NB4 (cell line): ENCODE results near the gene ERFE.

Experiments used
- DNase-seq: peaks from one replicate; pipeline ENCODE4 v3.0.0; 2010; ENCODE audit warnings: low read depth
- H3K4me3 ChIP-seq: one replicate; pipeline ENCODE4 v1.5.1; 2011; ENCODE audit warnings: mild to moderate bottlenecking, low read depth, low read length, moderate library complexity
- MYC ChIP-seq: IDR thresholded peaks from 2 replicates; pipeline ENCODE4 v1.6.1; 2011; ENCODE audit warnings: low read depth, low read length
- POLR2A ChIP-seq: IDR thresholded peaks from 2 replicates; pipeline ENCODE4 v1.6.1; 2011; ENCODE audit warnings: mild to moderate bottlenecking; ENCODE audit not compliant: insufficient read length; ENCODE audit errors: extremely low read depth
- TF ChIP-seq, protein P1 (sequence below): IDR thresholded peaks from 2 replicates; pipeline ENCODE4 v1.6.1; 2011; ENCODE audit warnings: low read depth, low read length
- TF ChIP-seq, protein P2 (sequence below): IDR thresholded peaks from one replicate; pipeline ENCODE4 v1.5.1; 2012; ENCODE audit warnings: low read depth, low read length

The ERFE gene

DNA sequence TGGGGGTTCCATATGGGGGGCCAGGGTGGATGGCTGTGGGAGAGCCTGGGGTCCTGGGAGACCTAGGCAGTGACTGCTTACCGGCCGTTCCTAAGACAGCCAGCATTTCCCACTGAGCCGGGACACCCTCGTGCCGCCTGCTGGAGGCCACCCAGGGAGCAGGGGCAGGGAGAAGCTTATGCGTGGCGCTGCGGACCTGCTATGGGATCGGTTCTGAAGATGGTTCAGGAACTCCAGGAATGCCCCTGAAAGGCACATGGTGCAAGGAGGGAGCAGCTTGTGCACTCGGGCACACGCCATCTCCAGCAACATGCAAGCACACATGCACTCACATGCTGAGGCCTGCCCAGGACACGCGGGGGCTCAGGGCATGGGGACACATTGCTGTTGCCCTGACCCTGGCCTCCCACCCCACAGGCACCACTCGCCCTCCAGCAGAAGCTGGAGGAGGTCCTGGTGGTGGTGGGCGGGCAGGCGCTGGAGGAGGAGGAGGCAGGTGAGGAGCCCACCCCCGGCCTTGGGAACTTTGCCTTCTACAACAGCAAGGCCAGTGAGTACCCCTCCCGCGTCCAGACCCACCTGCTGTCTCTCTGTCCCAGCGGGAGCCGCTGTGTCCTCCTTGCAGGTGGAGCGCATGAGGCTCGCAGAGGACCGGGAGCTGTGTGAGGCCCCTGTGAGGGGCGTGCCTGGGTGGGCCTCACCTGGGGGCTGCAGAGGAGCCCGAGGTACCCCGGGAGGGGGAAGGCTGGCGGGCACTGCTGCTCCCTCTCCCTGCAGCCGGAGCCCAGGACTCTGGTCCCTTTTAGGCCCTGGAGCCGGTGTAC, 16.2 kb upstream of the ERFE start:
- DNase-seq, result no peak
- no peak overlapping the region for H3K4me3 ChIP-seq
- TF ChIP-seq POLR2A (no peak), MYC (no peak)
- TF ChIP-seq, protein P1, sequence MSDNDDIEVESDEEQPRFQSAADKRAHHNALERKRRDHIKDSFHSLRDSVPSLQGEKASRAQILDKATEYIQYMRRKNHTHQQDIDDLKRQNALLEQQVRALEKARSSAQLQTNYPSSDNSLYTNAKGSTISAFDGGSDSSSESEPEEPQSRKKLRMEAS, result no peak
- TF ChIP-seq, protein P2, sequence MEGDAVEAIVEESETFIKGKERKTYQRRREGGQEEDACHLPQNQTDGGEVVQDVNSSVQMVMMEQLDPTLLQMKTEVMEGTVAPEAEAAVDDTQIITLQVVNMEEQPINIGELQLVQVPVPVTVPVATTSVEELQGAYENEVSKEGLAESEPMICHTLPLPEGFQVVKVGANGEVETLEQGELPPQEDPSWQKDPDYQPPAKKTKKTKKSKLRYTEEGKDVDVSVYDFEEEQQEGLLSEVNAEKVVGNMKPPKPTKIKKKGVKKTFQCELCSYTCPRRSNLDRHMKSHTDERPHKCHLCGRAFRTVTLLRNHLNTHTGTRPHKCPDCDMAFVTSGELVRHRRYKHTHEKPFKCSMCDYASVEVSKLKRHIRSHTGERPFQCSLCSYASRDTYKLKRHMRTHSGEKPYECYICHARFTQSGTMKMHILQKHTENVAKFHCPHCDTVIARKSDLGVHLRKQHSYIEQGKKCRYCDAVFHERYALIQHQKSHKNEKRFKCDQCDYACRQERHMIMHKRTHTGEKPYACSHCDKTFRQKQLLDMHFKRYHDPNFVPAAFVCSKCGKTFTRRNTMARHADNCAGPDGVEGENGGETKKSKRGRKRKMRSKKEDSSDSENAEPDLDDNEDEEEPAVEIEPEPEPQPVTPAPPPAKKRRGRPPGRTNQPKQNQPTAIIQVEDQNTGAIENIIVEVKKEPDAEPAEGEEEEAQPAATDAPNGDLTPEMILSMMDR, result no peak

DNA sequence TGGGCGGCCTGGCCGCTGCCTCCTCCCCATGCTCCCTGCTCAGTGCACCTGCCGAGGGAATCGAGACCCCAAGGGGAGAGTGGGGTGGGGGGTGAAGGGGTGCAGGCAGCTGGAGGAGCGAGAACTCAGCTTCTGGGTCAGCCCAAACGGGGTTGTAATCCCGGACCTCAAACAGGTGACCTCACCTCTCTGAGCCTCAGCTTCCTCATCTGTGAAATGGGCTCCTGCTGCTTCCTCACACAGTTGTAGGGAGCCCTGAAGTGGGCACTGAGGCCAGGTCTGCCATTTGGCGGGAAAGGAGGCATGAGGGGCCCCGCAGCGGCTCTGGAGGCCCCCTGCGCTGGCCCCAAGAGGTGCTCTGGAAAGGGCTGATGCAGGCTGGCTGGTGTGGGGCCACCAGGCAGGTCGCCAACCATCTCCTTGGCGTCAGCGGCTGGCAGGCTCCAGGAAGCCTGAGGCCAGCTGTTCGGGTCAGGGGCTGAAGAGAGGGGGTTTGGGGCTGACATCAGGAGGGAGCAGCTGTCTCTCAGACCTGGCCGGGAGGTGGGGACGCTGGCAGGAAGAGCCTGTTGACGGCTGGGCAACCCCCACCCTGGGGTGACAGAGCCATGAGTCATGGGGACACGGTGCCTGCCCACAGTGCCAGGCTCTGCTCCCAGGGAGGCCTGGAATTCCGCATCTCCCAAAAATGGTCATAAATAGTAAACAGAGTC, 15.4 kb upstream of the ERFE start:
- H3K4me3 ChIP-seq, result no peak overlapping the region
- DNase-seq, result peak; percentile 46
- TF ChIP-seq POLR2A (no peak), MYC (no peak)
- TF ChIP-seq, protein P2, result no peak
- TF ChIP-seq, protein P1, result no peak

DNA sequence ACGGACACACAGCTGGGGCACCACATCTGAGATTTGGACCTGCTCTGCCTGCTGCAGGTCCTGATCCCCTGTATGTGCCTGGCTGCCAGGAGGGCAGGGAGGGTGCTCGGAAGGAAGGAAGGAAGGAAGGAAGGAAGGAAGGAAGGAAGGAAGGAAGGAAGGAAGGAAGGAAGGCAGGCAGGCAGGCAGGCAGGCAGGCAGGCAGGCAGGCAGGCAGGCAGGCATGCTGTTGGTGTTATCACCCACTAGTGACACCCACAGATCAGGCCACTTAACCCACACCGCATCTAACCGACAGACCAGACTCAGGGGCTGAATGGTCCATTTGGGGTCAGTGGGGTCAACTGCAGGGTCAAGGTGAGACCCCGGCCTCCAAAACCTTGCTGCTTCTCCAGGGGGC, 14.5 kb upstream of the ERFE start:
- no peak overlapping the region for H3K4me3 ChIP-seq
- TF ChIP-seq POLR2A, result no peak
- no peak for TF ChIP-seq MYC
- TF ChIP-seq, protein P1, result no peak
- TF ChIP-seq, protein P2, result no peak
- DNase-seq, result no peak

DNA sequence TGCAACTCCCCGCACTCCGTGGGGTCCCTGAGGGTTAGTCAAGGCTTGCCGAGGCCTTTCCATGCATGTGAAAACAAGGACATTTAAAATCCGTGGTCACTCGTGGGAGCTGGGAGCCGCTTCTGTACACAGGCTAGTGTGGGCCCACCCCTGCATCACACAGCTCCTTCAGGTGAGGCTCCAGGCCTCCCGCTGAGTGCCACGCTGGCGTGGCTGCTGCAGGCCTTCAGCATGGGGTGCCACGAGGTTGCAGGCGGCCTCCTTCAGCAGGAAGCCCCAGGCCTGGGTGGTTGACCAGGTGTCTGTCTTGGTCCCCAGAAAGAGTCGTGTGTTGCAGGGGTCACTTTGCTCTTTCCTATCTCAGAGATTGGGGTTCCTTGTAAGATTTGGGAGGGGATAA, 13.7 kb upstream of the ERFE start:
- DNase-seq, result no peak
- no peak overlapping the region for H3K4me3 ChIP-seq
- TF ChIP-seq, protein P2, result no peak
- no peak for TF ChIP-seq MYC
- no peak for TF ChIP-seq POLR2A
- TF ChIP-seq, protein P1, result no peak

DNA sequence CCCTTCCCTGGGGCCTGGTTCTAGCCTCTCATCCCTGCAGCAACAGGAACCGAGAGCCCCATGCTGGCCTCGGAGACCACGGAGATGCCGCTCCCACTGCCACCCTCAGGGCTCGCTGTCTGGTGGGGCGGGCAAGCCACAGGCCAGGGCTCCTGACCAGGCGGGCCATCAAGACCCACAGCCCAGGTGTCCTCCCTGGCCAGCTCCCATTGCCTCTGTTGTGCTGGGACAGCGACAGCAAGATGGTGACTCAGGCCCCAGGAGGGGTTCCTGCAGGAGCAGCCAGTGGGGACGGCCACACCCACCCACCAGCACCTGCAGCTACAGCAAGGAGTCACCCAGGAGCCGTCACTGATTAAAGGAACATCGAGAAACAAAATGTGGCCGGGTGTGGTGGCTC, 12.9 kb upstream of the ERFE start:
- H3K4me3 ChIP-seq, result no peak overlapping the region
- TF ChIP-seq, protein P2, result no peak
- TF ChIP-seq, protein P1, result no peak
- TF ChIP-seq POLR2A (no peak), MYC (no peak)
- no peak for DNase-seq
